ENCODE results near the gene MYOZ2.

Gene MYOZ2

DNA sequence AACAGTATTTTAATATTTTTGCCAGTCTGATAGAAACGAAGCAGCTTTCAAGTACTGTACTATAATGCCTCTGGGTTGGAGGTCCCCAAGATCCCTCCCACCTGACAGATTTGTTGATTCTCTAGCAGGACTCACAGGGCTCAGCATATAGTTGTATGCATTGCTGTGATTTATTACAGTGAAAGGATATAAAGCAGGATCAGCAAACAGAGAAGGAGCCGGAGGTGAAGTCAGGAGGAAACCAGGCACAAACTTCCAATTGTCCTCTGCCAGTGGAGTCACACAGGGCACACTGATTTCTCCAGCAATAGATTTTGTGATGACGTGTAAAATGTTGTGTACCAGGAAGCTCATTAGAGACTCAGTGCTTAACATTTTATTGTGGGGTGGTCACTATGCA lies 95.9 kb downstream of the MYOZ2 start:
- TF ChIP-seq, protein P1, sequence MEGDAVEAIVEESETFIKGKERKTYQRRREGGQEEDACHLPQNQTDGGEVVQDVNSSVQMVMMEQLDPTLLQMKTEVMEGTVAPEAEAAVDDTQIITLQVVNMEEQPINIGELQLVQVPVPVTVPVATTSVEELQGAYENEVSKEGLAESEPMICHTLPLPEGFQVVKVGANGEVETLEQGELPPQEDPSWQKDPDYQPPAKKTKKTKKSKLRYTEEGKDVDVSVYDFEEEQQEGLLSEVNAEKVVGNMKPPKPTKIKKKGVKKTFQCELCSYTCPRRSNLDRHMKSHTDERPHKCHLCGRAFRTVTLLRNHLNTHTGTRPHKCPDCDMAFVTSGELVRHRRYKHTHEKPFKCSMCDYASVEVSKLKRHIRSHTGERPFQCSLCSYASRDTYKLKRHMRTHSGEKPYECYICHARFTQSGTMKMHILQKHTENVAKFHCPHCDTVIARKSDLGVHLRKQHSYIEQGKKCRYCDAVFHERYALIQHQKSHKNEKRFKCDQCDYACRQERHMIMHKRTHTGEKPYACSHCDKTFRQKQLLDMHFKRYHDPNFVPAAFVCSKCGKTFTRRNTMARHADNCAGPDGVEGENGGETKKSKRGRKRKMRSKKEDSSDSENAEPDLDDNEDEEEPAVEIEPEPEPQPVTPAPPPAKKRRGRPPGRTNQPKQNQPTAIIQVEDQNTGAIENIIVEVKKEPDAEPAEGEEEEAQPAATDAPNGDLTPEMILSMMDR (IDR thresholded peaks at IDR 0.05; ENCODE audit: low read depth, low read length, missing control alignments) = no peak
- no peak for DNase-seq (ENCODE audit: extremely low read depth, low read depth)
- no peak overlapping the region for H3K4me3 ChIP-seq (replicated peaks; ENCODE audit: low read depth, low read length)

DNA sequence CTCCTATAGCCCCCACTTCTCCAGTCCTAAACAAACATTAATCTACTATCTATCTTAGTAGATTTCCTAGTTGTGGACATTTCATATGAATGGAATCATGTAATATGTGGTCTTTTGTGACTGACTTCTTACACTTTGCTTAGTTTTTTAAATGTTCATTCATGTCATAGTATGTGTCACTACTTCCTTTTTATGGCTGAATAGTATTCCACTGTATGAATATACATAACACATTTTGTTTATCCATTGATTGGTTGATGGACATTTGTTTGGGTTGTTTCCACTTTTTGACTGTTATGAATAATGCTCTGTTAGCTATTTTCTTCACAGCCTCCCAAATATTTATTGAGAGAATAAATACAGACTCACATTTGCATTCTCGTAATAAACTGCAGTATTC lies 96.7 kb downstream of the MYOZ2 start:
- no peak overlapping the region for H3K4me3 ChIP-seq (replicated peaks; ENCODE audit: low read depth, low read length)
- TF ChIP-seq, protein P1 (IDR thresholded peaks at IDR 0.05; ENCODE audit: low read depth, low read length, missing control alignments) = no peak
- no peak for DNase-seq (ENCODE audit: extremely low read depth, low read depth)

DNA sequence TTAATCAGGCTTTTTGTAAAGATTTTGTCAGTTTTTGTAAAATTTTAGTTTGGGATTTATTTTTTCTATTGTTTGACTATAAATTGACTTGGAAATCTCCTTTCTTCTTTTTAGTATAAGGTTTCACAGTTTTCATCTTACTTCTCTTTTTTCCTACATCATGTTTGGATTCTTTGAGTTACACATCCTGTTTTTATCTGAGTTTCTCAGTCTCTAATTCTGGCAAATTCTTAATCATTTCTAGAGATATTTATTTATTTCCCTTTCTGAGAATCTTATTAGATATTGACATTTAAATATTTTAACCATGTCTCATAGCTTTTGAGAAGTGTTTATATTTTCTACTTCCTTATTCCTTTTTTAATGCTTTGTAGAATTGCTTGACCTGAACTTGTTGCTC lies 97.6 kb downstream of the MYOZ2 start:
- no peak for DNase-seq (ENCODE audit: extremely low read depth, low read depth)
- TF ChIP-seq, protein P1 (IDR thresholded peaks at IDR 0.05; ENCODE audit: low read depth, low read length, missing control alignments) = no peak
- no peak overlapping the region for H3K4me3 ChIP-seq (replicated peaks; ENCODE audit: low read depth, low read length)

DNA sequence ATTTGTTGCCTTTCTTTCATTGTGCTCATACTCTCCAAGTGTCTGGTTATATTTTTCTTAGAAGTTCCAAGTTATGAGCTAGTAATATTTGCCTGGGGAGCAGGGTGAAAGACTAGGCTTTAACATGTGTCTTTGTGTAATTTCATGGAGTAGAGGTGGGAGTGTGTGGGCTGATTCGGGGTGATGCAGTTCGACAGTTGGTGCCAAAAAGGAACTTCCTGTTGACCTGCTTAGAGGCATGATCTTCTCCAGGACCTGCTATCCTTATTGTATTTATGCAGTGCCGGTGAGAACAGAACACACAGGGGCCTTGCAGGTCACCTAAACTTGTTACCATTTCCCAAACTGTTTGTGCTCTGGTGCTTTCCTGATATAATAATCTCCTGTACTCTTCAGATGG lies 98.1 kb downstream of the MYOZ2 start:
- TF ChIP-seq, protein P1 (IDR thresholded peaks at IDR 0.05; ENCODE audit: low read depth, low read length, missing control alignments) = no peak
- H3K4me3 ChIP-seq (replicated peaks; ENCODE audit: low read depth, low read length) = no peak overlapping the region
- DNase-seq (ENCODE audit: extremely low read depth, low read depth) = no peak

DNA sequence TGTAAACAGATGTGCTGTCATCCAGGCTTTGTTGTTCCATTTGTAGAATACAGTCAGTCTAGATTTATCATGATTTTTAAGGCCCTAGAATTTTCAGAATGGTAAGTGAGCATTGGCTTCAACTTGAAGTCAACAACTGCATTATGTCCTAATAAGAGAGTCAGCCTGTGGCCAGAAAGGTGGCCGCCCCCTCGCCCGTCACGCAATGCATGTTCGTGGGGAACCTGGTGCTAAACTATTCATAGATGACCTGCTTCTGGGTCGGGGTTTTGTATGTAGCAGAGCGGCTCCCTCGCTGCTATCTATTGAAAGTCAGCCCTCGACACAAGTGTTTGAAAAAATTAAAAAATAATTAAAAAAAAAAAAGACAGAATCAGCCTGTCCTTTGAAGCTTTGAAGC lies 101.6 kb downstream of the MYOZ2 start:
- no peak for DNase-seq (ENCODE audit: extremely low read depth, low read depth)
- no peak overlapping the region for H3K4me3 ChIP-seq (replicated peaks; ENCODE audit: low read depth, low read length)
- TF ChIP-seq, protein P1 (IDR thresholded peaks at IDR 0.05; ENCODE audit: low read depth, low read length, missing control alignments) = no peak
